ENCODE measurements around the gene DLX4.

DNA sequence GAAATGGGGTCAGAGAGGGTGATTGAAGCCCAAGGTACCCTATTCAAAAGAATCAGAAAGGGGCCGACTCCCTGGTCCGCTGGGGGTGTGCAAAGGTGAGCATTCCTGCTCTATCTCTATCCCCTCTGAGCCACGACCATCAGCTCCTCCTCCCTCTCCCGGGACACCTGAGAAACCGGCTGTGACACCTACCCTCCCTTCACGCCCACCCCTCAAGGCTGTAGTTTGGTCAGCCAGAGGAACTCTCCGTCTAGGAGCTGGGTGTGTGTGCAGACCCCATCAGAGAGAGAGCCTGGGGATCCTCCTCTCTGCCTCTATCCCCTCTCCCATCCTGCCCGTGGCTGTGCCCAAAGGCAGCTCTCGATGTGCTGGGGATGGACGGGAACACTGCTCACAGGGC lies 27.6 kb upstream of the DLX4 start:
- TF ChIP-seq, protein P1, sequence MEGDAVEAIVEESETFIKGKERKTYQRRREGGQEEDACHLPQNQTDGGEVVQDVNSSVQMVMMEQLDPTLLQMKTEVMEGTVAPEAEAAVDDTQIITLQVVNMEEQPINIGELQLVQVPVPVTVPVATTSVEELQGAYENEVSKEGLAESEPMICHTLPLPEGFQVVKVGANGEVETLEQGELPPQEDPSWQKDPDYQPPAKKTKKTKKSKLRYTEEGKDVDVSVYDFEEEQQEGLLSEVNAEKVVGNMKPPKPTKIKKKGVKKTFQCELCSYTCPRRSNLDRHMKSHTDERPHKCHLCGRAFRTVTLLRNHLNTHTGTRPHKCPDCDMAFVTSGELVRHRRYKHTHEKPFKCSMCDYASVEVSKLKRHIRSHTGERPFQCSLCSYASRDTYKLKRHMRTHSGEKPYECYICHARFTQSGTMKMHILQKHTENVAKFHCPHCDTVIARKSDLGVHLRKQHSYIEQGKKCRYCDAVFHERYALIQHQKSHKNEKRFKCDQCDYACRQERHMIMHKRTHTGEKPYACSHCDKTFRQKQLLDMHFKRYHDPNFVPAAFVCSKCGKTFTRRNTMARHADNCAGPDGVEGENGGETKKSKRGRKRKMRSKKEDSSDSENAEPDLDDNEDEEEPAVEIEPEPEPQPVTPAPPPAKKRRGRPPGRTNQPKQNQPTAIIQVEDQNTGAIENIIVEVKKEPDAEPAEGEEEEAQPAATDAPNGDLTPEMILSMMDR (IDR thresholded peaks at IDR 0.05; ENCODE audit: borderline replicate concordance, extremely low read depth, low read length, poor library complexity, severe bottlenecking): no peak
- TF ChIP-seq EZH2 (IDR thresholded peaks at IDR 0.05; ENCODE audit: borderline replicate concordance, low read depth, low read length, severe bottlenecking): no peak
